Stimulated activated CD4-positive, alpha-beta T cell treated with anti-CD3 and anti-CD28 coated beads, Interleukin-12 subunit alpha, Interleukin-12 subunit beta, amount 100 ng/mL, for 4 hours (primary cell): ENCODE data around the gene SMYD2.
A peak's percentile ranks its signal among the peaks of the same experiment; 100 is the strongest.

Experiments used
- DNase-seq: peaks from one replicate; pipeline ENCODE4 v3.0.0-alpha.2; 2020

The SMYD2 gene

DNA sequence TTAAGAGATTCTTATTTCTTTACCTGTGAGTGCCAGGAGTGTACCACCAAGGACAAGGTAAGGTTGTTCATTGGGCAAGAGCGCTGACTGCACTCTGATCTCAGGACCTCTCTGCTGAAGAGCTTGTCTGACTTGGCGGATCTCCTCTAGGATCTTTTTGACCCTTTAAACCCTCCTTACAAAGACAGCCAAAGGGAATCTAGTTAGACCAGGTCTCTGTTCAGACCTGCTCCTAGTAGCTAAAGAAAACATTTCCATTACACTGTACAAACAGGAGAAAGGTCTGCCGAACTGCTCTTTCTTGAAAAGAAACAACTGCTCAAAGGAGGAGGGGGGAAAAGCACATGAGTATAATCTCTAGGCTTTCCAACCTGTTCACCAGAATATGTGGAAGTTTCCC, 49.3 kb downstream of the SMYD2 start:
- DNase-seq, result no peak

DNA sequence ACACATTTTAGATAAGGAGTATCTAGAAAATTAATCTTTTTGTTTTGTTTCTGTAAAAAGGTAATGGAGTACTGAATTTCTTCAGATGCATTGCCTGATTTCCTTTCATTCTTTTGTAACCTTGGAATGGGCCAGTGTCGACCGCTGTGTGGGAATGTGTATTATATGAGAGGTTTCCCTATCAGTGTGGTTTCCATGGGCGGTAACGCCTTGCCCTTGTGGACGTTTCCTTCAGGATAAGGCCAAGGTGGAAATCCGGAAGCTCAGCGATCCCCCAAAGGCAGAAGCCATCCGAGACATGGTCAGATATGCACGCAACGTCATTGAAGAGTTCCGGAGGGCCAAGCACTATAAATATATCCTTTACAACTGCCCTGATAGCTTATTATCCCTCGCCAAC, 49.8 kb downstream of the SMYD2 start:
- DNase-seq, result no peak

DNA sequence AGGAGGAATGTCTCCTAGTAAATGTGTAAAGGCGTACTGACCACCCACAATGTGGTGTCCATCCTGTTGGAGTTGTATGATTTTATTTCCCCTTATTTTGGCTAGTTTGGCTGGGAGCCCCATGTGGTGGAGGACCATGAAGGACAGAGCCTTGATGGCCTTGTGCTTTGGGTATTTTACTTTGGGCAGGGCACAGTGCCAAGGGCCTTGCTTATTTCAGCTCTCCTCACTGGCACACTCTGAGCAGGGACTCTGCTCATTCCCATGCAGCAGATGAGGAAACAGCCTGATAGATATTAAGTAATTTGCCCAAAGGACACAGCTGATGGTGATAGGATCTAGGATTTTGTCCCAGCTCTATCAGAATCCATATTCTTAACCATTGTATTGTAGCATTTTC, 50.2 kb downstream of the SMYD2 start:
- no peak for DNase-seq

DNA sequence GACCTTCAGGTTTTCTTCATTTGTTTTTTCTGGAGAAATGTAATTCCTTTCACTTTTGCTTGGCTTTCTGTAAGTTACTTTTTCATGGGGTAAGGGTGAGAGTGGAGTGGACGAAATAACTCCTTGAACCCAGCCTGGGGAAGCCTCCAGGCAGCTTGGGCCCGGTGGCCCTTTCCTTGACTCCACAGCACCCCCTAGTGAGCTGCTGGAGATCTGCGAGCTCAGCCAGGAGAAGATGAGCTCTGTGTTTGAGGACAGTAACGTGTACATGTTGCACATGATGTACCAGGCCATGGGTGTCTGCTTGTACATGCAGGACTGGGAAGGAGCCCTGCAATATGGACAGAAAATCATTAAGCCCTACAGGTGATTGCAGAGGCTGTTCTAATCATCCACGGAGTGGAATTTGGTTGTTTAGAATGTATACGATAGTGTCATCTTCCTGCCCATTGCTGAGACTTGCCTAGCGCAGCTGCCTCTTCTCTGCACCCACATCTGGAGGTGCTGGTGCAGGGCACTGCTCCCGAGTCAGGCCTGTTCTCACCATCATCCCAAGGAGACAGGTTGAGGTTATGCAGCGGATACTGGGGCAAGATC, 51.0 kb downstream of the SMYD2 start:
- peak; percentile 52 for DNase-seq

- DNase-seq, result peak; percentile 29
Measured at GRCh38 chr1:214332946-214333798, 52.2 kb downstream of the SMYD2 start.

GRCh38 chr1:214335567-214335966, 54.6 kb downstream of the SMYD2 start:
- no peak for DNase-seq

DNA sequence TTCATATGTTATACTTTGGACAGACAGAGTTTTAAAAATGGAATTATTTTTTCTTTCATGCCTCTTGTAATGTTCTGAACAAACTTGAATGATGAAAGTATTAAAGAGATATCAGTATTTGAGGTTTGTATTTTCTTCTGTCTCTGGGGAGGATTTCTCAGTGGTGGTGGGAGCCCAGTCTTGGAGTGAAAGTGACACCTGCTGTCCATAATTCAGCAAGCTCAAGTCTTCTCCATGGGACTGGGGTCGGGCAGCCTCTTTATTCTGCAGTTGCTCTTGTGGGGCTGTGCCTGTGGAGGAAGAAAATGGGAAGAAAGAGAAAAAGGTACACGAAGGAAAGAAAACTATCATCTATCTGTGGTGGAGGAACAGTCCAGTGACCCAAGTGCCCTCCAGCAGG, 56.1 kb downstream of the SMYD2 start:
- no peak for DNase-seq

GRCh38 chr1:214337511-214337910, 56.6 kb downstream of the SMYD2 start:
- DNase-seq, result no peak

- no peak for DNase-seq
Measured at GRCh38 chr1:214338212-214338611, 57.3 kb downstream of the SMYD2 start.

GRCh38 chr1:214341459-214341858, 60.5 kb downstream of the SMYD2 start:
- no peak for DNase-seq

GRCh38 chr1:214341932-214342331, 61.0 kb downstream of the SMYD2 start:
- no peak for DNase-seq

GRCh38 chr1:214342525-214342924, 61.6 kb downstream of the SMYD2 start:
- DNase-seq, result no peak

- no peak for DNase-seq
Measured at GRCh38 chr1:214344897-214345296, 63.9 kb downstream of the SMYD2 start.

DNA sequence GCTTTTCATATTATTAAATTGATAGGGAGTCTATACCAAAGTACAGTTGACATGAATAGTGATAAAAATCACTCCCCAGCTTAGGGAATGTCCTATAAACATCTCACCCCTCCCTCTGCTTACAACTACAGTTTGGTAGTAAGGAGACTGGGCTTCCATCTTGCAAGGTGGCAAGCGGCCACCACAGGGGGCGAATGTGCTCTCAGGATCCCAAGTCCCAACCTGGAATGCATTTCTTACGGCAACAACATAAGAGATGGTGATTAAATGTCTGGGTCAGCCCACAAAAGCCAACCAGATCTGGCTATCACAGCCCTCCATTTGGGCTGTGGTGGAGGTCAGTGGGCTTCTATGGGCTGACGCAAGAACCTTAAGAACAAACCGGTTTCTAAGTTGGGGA, 68.0 kb downstream of the SMYD2 start:
- DNase-seq, result no peak

DNA sequence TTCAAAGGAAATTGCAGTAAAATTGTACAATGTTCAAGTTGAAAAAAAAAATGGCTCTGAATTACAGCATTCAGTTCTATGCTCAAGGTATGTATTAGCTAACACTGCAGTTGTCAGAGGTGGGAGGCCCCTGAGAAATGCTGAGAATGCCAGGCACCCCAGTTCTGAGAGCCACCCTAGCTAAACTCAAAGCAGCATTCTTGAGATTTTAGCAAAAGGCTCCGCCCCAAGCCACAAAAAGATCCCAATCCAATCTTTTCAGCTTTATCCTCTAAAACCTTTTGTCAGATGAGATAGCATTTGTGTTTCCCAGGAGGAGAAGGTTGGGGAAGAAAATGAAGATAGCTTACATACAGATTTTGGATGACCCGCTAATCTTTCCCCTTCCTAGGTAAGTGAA, 68.8 kb downstream of the SMYD2 start:
- no peak for DNase-seq

- no peak for DNase-seq
Measured at GRCh38 chr1:214351551-214352277, 70.8 kb downstream of the SMYD2 start.

DNA sequence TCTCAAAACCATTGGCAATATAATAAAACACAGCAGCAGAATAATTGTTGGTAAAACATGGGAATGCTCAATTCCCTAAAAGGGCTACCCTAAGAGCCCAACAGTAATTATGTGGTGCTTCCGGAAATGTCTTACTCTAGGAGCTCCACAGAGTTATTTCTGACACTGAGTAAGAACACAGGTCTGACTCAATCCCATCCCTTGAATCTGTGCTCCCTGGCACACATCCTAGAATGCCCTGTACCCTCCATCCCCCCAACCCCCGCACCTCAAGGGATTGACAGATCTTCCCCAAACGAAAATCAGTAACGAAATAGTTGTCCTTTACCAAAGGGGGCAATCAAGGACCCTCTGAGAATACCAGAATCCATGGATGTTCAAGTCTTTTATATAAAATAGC, 71.9 kb downstream of the SMYD2 start:
- DNase-seq, result no peak

DNA sequence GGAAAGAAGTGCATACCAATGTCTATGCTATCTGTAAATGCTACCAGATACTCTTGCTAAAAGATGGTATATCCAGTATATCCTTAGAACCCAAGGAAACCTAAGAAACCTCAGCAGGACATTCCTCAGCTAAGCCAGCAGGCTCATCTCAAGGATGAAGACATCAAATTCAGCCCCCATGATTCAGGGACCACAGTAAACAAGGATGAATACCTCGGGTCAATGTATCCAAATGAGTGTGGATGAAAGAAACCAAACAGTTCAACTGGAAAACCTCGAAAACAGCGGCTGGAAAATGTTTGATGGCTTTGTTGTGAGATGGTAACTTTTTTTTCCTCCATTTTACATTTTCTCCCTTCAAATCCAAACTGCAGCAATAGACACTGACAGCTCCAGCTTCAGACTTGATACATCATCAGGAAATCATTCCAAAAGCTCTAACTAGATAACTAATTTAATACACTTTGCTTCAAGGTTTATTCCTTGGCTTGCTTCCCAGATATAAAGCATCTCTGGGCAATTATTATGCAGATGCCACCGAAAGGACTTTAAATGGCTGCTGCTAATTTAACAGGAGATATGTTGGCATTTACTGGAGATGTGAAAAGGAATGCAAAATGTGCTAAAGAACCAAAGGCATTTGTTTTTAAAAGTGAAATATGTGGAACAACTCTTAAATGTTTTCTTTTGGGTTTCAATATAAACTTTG, 73.6 kb downstream of the SMYD2 start:
- DNase-seq, result no peak

DNA sequence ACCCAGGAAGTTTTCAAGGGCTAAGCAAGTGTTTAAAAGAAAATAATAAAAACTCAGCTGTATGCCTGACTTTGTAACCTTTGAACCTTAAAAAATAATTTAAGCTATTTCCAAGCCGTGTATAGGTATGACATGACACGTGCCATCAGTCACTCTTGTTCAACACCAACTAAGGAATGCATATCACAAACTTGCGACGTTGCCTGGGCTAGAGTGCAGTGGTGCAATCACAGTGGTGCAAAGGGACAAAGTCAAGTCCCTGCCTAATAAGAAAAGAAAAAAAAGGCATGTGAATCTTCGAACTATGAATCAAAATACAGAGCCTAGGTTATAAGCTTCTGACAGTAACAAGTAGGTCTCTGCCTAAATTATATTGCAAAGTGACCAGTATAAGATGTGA, 79.2 kb downstream of the SMYD2 start:
- no peak for DNase-seq

DNA sequence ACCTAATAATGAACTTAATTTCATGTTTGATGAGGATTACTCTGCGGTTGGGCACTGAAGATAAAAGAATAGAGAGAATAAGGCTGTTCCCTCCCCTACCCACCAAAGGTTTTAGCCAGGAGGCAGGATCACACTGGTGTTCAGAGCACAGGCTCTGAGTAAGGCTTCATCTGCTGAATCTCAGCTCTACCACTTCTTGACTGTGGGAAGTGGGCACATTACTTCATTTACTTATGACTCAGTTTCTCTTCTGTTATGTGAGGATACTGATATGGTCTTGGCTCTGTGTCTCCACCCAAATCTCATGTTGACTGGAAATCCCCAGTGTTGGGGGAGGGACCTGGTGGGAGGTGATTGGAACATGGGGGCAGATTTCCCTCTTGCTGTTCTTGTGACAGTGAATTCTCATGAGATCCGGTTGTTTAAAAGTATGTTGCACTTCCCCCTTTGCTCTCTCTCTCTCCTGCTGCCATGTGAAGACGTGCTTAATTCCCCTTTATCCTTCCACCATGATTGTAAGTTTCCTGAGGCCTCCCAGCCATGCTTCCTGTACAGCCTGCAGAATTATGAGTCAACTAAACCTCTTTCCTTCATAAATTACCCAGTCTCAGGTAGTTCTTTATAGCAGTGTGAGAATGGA, 79.7 kb downstream of the SMYD2 start:
- no peak for DNase-seq

DNA sequence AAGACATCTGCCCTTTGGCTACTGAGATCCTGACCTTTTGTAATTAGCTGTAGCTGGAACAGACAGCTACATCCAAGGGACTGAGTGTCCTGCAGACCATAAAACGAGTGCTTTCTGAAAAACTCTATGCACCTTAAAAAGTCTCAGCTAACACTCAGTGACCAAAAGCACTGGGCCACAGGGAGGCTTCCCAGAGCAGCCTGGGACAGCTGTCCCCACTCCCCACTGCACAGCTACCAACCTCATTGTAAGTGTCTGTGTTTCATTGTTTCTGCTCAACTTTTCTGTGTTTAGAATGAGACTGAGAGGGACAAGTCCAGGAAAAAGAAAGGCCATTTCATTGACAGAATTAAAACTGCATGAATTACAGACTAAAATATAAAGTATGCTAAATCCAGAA, 80.7 kb downstream of the SMYD2 start:
- DNase-seq, result no peak

GRCh38 chr1:214362188-214362882, 81.4 kb downstream of the SMYD2 start:
- no peak for DNase-seq
